22Rv1 (cell line): ENCODE data around the gene NLK.

Experiments used
- H3K27ac ChIP-seq: fragments of 450-650 bp; 2 replicates; pipeline ENCODE4 v1.5.1; 2017
- CTCF ChIP-seq: fragments of 450-650 bp; IDR thresholded peaks from 2 replicates; pipeline ENCODE4 v1.5.1; 2017; ENCODE audit warnings: mild to moderate bottlenecking
- ZFX ChIP-seq: fragments of 450-650 bp; IDR thresholded peaks from 2 replicates; pipeline ENCODE4 v1.6.1; 2017; ENCODE audit warnings: antibody characterized with exemption, borderline replicate concordance

Gene NLK

GRCh38 chr17:28040406-28040805, 2.1 kb upstream of the NLK start:
- peak overlapping the region; percentile 68 for H3K27ac ChIP-seq
- no peak for TF ChIP-seq CTCF

DNA sequence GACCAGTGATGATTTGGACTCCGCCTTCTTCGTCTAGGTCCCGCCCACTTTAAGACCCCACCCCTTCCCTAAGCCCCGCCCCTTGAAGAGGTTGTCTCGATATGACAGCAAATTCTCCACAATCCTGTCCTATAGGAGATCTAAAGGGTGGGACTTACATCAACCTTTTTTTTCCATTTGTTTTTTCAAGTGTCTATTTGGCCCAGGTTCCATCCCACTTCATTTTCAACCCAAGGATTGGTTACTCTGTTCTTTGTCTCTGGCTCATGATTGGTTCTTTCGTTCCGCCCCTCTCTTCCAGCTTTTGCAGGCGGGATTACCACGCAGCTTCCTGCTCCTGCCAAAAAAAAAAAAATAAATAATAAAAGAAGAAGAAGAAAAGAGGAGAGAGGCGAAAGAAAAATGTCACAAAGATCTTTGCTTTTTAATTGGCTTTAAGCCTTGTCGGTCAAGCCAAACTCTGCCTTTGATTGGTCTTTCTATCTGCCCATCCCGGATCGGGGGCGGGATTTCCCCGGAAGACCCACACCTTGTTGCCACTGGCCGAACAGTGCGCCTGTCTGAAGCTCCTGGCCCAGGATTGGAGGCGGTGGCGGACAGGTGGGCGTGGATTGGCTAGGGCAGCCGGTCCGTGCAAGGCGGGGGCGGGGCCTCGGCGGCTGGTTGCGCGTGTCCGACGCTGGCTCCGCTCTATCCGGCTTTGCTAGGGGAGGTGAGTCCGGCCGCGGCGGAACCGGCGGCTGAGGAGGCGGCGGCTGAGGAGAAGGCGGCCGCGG, 1.2 kb upstream of the NLK start:
- peak overlapping the region; percentile 68 for H3K27ac ChIP-seq
- TF ChIP-seq CTCF (no peak), ZFX (no peak)

- TF ChIP-seq CTCF (no peak), ZFX (no peak)
- peak overlapping the region; percentile 68 for H3K27ac ChIP-seq
Measured at GRCh38 chr17:28041844-28042656, 427 bp upstream of the NLK start.

GRCh38 chr17:28042721-28043291, 329 bp downstream of the NLK start:
- no peak overlapping the region for H3K27ac ChIP-seq
- TF ChIP-seq CTCF (no peak), ZFX (no peak)

GRCh38 chr17:28043296-28043695, 819 bp downstream of the NLK start:
- TF ChIP-seq CTCF (no peak), ZFX (no peak)
- H3K27ac ChIP-seq: no peak overlapping the region

GRCh38 chr17:28043741-28044140, 1.3 kb downstream of the NLK start:
- TF ChIP-seq ZFX (no peak), CTCF (no peak)
- no peak overlapping the region for H3K27ac ChIP-seq

GRCh38 chr17:28045304-28045703, 2.8 kb downstream of the NLK start:
- no peak overlapping the region for H3K27ac ChIP-seq
- no peak for TF ChIP-seq CTCF
- no peak for TF ChIP-seq ZFX
